Lung (tissue), 12 donors: Measurements from ENCODE around the gene C16orf92. TPM values are rescaled to one million over a fixed set of nuclear protein-coding genes. Genes with fewer than 3 reads are reported as not detected.

Experiments used
- ATAC-seq: fragments of 200-7000 bp; cut with Tn5 transposase; one replicate; pipeline ENCODE4 v1.9.1; 2020; ENCODE audit warnings: moderate number of reproducible peaks; ENCODE audit not compliant: insufficient read depth, low FRiP score
- DNase-seq, 3 donors: peaks; one replicate each; pipeline ENCODE4 v3.0.0-alpha.2; 2013 to 2017
- H3K27ac ChIP-seq, 2 donors: one replicate each; pipeline ENCODE4 v1.5.1; 2013; ENCODE audit warnings: mild to moderate bottlenecking in 2 of 2, moderate library complexity in 2 of 2, control low read depth in 1 of 2, inconsistent platforms in 1 of 2, low read depth in 1 of 2, low read length in 1 of 2
- H3K27me3 ChIP-seq, 3 donors: one replicate each; pipeline ENCODE4 v1.5.1; 2013; ENCODE audit warnings: low read length in 2 of 3; ENCODE audit not compliant: control insufficient read depth in 3 of 3, insufficient read depth in 3 of 3
- H3K36me3 ChIP-seq, 4 donors: one replicate each; pipeline ENCODE4 v1.5.1; 2013; ENCODE audit warnings: low read length in 4 of 4, mild to moderate bottlenecking in 1 of 4, moderate library complexity in 1 of 4; ENCODE audit not compliant: control insufficient read depth in 4 of 4, insufficient read depth in 4 of 4
- H3K4me1 ChIP-seq, 5 donors: one replicate each; pipeline ENCODE4 v1.5.1; 2013; ENCODE audit warnings: low read length in 5 of 5, mild to moderate bottlenecking in 2 of 5, moderate library complexity in 1 of 5; ENCODE audit not compliant: control insufficient read depth in 5 of 5, insufficient read depth in 5 of 5
- H3K4me3 ChIP-seq: one replicate; pipeline ENCODE4 v1.5.1; 2013; ENCODE audit warnings: mild to moderate bottlenecking, control low read depth, moderate library complexity
- H3K9ac ChIP-seq, 2 donors: one replicate each; pipeline ENCODE4 v1.5.1; 2013; ENCODE audit warnings: low read length in 2 of 2, control low read depth in 1 of 2; ENCODE audit not compliant: insufficient read depth in 1 of 2
- H3K9me3 ChIP-seq, 4 donors: one replicate each; pipeline ENCODE4 v1.5.1; 2013; ENCODE audit warnings: low read length in 3 of 4, mild to moderate bottlenecking in 1 of 4, moderate library complexity in 1 of 4; ENCODE audit not compliant: control insufficient read depth in 4 of 4, insufficient read depth in 3 of 4
- CTCF ChIP-seq: IDR thresholded peaks from 2 replicates; pipeline ENCODE4 v1.5.1; 2012; ENCODE audit warnings: mild to moderate bottlenecking; ENCODE audit errors: control extremely low read depth, extremely low read depth
- WGBS, 2 donors: extraction: QIAGEN DNeasy Blood & Tissue Kit; methylation state at CpG; one replicate each; pipeline ENCODE4 v1.1.7; 2013; 5-methylcytosine and 5-hydroxymethylcytosine counted together
- polyA plus RNA-seq, 2 donors: library from polyadenylated mRNA; stranded (reverse); fragments of 200-250 nt; gene quantifications; one replicate each; pipeline ENCODE4 v1.2.1, GENCODE V29; 2013
- total RNA-seq, 2 donors: library from RNA; depleted of rRNA in 1 of 2; stranded (reverse); fragments of >200 nt in 1 of 2; gene quantifications; one replicate each; pipeline ENCODE4 v1.2.1, GENCODE V29; 2014 to 2021
- donor health status: control.
- donor health status: control.
- donor health status: Bipolar disorder and iron deficiency.
- donor health status: healthy.
- donor health status: DM: yes; HTN: yes; CAD: no.

Gene C16orf92
- total and polyA plus RNA-seq, 4 donors = not detected

- no peak for TF ChIP-seq CTCF
- H3K9ac ChIP-seq = no peak overlapping the region
- H3K36me3 ChIP-seq = peaks cover 0 to 26% (median 1%) of the 10 kb centered on the region in 4 donors
- no peaks in the 10 kb centered on the region for H3K4me1 ChIP-seq
- peaks cover 0 to 7% (median 4%) of the 10 kb centered on the region in 3 donors for H3K27me3 ChIP-seq
- ATAC-seq = no peak
- peaks cover 0 to 3% (median 0%) of the 10 kb centered on the region in 4 donors for H3K9me3 ChIP-seq
- no peak for DNase-seq
- no peak overlapping the region for H3K4me3 ChIP-seq
- 42% methylated on average over 8 to 11 of the region's 11 CpGs for WGBS, 2 donors
- H3K27ac ChIP-seq = peak overlapping the region in 1 of 2 donors; percentile 26
Observed at GRCh38 chr16:30004811-30005242, 18.2 kb upstream of the C16orf92 start.

- H3K27me3 ChIP-seq = peaks cover 3 to 14% (median 4%) of the 10 kb centered on the region in 3 donors
- peaks cover 0 to 3% (median 0%) of the 10 kb centered on the region in 4 donors for H3K9me3 ChIP-seq
- peak; percentile 35 for TF ChIP-seq CTCF
- H3K27ac ChIP-seq = no peak overlapping the region
- no peak overlapping the region for H3K9ac ChIP-seq
- H3K36me3 ChIP-seq = peaks cover 0 to 23% (median 1%) of the 10 kb centered on the region in 4 donors
- WGBS, 2 donors = 56 to 65% methylated on average over 35 of the region's 35 CpGs
- ATAC-seq (peak; percentile 58), DNase-seq (peak in 2 of 3 donors; percentile 24 to 39)
- no peak overlapping the region for H3K4me3 ChIP-seq
- peaks cover 0 to 3% (median 0%) of the 10 kb centered on the region in 5 donors for H3K4me1 ChIP-seq
Observed at GRCh38 chr16:30005341-30006094, 17.5 kb upstream of the C16orf92 start.

GRCh38 chr16:30006095-30006473, 16.9 kb upstream of the C16orf92 start:
- DNase-seq = no peak

More at GRCh38 chr16:30006095-30006473, 16.9 kb upstream of the C16orf92 start:
- Histone ChIP-seq H3K9ac (no peak overlapping the region), H3K9me3 (peaks cover 0 to 3% (median 0%) of the 10 kb centered on the region in 4 donors), H3K4me1 (peaks cover 0 to 5% (median 0%) of the 10 kb centered on the region in 5 donors), H3K4me3 (no peak overlapping the region), H3K27me3 (peaks cover 3 to 17% (median 4%) of the 10 kb centered on the region in 3 donors), H3K36me3 (peaks cover 0 to 18% (median 1%) of the 10 kb centered on the region in 4 donors), H3K27ac (no peak overlapping the region)
- WGBS, 2 donors = 86 to 91% methylated on average over 18 of the region's 18 CpGs
- no peak for TF ChIP-seq CTCF
- ATAC-seq = no peak
